IMR-90 (cell line): ENCODE data around the gene TRABD2A. TPM values are rescaled to one million over a fixed set of nuclear protein-coding genes. Genes with fewer than 3 reads are reported as not detected.

Experiments used
- ATAC-seq: fragments of 200-7000 bp; cut with Tn5 transposase; 2 replicates; pipeline ENCODE4 v1.9.1; 2020; ENCODE audit warnings: low read depth, mild to moderate bottlenecking, moderate library complexity
- BruUV-seq: library from RNA; stranded (reverse); fragments of 400-500 nt; replicated peaks from 2 replicates; lab custom pipeline; 2021; lab: Mats Ljungman, UMichigan
- CTCF ChIA-PET: fragments of 300-600 bp; formaldehyde crosslinking; extraction: SDS; loops from one replicate; lab custom pipeline; 2021; ENCODE audit warnings: antibody characterized with exemption; lab: Yijun Ruan, JAX
- POLR2A ChIA-PET: fragments of 300-600 bp; sonication (Branson Sonifier 250); formaldehyde crosslinking; loops from one replicate; lab custom pipeline; 2022; ENCODE audit warnings: antibody characterized with exemption; ENCODE audit not compliant: unreplicated experiment; lab: Charles Lee
- DNase-seq: peaks from one replicate; pipeline ENCODE4 v3.0.0; 2013
- H2AFZ ChIP-seq: replicated peaks from 2 replicates; pipeline ENCODE3; 2013; ENCODE audit warnings: low read length, mild to moderate bottlenecking; ENCODE audit not compliant: poor library complexity
- H2AK5ac ChIP-seq: 2 replicates; pipeline ENCODE4 v1.6.1; 2013; ENCODE audit warnings: low read depth, low read length, inconsistent platforms
- H2AK9ac ChIP-seq: replicated peaks from 2 replicates; pipeline ENCODE3; 2013; ENCODE audit warnings: mild to moderate bottlenecking, low read depth, low read length, moderate library complexity; ENCODE audit not compliant: poor library complexity
- H2BK120ac ChIP-seq: 2 replicates; pipeline ENCODE4 v1.6.1; 2013; ENCODE audit warnings: low read depth, low read length, inconsistent platforms
- H2BK15ac ChIP-seq: 3 replicates; pipeline ENCODE4 v1.6.1; 2013; ENCODE audit warnings: low read depth, low read length, inconsistent platforms
- H2BK20ac ChIP-seq: 2 replicates; pipeline ENCODE4 v1.6.1; 2013; ENCODE audit warnings: low read depth, mild to moderate bottlenecking, inconsistent platforms, low read length, moderate library complexity
- H2BK5ac ChIP-seq: 2 replicates; pipeline ENCODE4 v1.6.1; 2013; ENCODE audit warnings: mild to moderate bottlenecking, low read depth, low read length, inconsistent platforms; ENCODE audit not compliant: poor library complexity, severe bottlenecking
- H3K14ac ChIP-seq: replicated peaks from 2 replicates; pipeline ENCODE4 v1.6.1; 2013; ENCODE audit warnings: low read depth, low read length, inconsistent platforms
- H3K18ac ChIP-seq: 2 replicates; pipeline ENCODE4 v1.6.1; 2013; ENCODE audit warnings: low read depth, low read length, control low read depth
- H3K23ac ChIP-seq: 2 replicates; pipeline ENCODE4 v1.6.1; 2013; ENCODE audit warnings: low read depth, low read length, inconsistent platforms
- H3K27ac ChIP-seq: 2 replicates; pipeline ENCODE4 v1.5.1; 2013; ENCODE audit warnings: mild to moderate bottlenecking, control low read depth, low read length; ENCODE audit not compliant: insufficient read depth
- H3K27me3 ChIP-seq: 2 replicates; pipeline ENCODE4 v1.6.1; 2013; ENCODE audit warnings: low read length; ENCODE audit not compliant: control insufficient read depth, insufficient read depth
- H3K36me3 ChIP-seq: 2 replicates; pipeline ENCODE4 v1.6.1; 2013; ENCODE audit warnings: low read length, mixed read lengths; ENCODE audit not compliant: control insufficient read depth, insufficient read depth
- H3K4ac ChIP-seq: 2 replicates; pipeline ENCODE4 v1.6.1; 2013; ENCODE audit warnings: low read depth, low read length, inconsistent platforms
- H3K4me1 ChIP-seq: 2 replicates; pipeline ENCODE4 v1.6.1; 2013; ENCODE audit warnings: low read length, mixed read lengths; ENCODE audit not compliant: control insufficient read depth, insufficient read depth
- H3K4me2 ChIP-seq: 2 replicates; pipeline ENCODE4 v1.6.1; 2013; ENCODE audit warnings: low read depth, mild to moderate bottlenecking, control low read depth, low read length, moderate library complexity
- H3K4me3 ChIP-seq: 2 replicates; pipeline ENCODE4 v1.5.1; 2013; ENCODE audit warnings: low read depth, mild to moderate bottlenecking, control low read depth, low read length, moderate library complexity; ENCODE audit not compliant: insufficient read depth
- H3K56ac ChIP-seq: 2 replicates; pipeline ENCODE4 v1.6.1; 2013; ENCODE audit warnings: low read length, inconsistent platforms; ENCODE audit not compliant: insufficient read depth; ENCODE audit errors: extremely low read depth
- H3K79me1 ChIP-seq, 2 experiments: 2 replicates each; pipeline ENCODE4 v1.6.1; 2013; ENCODE audit warnings: low read length in 2 of 2, inconsistent platforms in 1 of 2, low read depth in 1 of 2
- H3K9ac ChIP-seq: 2 replicates; pipeline ENCODE4 v1.6.1; 2013; ENCODE audit warnings: low read depth, low read length, control low read depth
- H3K9me1 ChIP-seq: 2 replicates; pipeline ENCODE4 v1.6.1; 2013; ENCODE audit warnings: low read length, inconsistent platforms; ENCODE audit not compliant: insufficient read depth
- H3K9me3 ChIP-seq: 2 replicates; pipeline ENCODE4 v1.6.1; 2013; ENCODE audit warnings: low read length; ENCODE audit not compliant: control insufficient read depth, insufficient read depth
- H4K20me1 ChIP-seq: 2 replicates; pipeline ENCODE4 v1.6.1; 2013; ENCODE audit warnings: low read length, inconsistent platforms; ENCODE audit not compliant: insufficient read depth
- H4K5ac ChIP-seq: 2 replicates; pipeline ENCODE4 v1.6.1; 2013; ENCODE audit warnings: mild to moderate bottlenecking, low read depth, low read length, control low read depth
- H4K8ac ChIP-seq, 2 experiments: 2 replicates each; pipeline ENCODE4 v1.6.1; 2013; ENCODE audit warnings: low read depth in 2 of 2, low read length in 2 of 2, control low read depth in 1 of 2, inconsistent platforms in 1 of 2
- H4K91ac ChIP-seq: 2 replicates; pipeline ENCODE4 v1.6.1; 2013; ENCODE audit warnings: low read depth, low read length, inconsistent platforms; ENCODE audit not compliant: insufficient read depth
- BHLHE40 ChIP-seq: fragments of 150-350 bp; IDR thresholded peaks from 2 replicates; pipeline ENCODE4 v1.6.1; 2016; ENCODE audit warnings: mild to moderate bottlenecking, low read depth, low read length
- CEBPB ChIP-seq: IDR thresholded peaks from 2 replicates; pipeline ENCODE4 v1.6.1; 2012; ENCODE audit warnings: low read depth, low read length, improper control_type of control experiment
- CHD1 ChIP-seq: IDR thresholded peaks from 2 replicates; pipeline ENCODE4 v1.6.1; 2012; ENCODE audit warnings: low read depth, low read length, improper control_type of control experiment
- CTCF ChIP-seq: conservative IDR thresholded peaks from 2 replicates; pipeline ENCODE4 v1.5.1; 2012; ENCODE audit warnings: mild to moderate bottlenecking, low read depth, low read length, improper control_type of control experiment
- FOS ChIP-seq: fragments of 150-350 bp; IDR thresholded peaks from 2 replicates; pipeline ENCODE4 v1.6.1; 2016; ENCODE audit warnings: low read depth, low read length
- MAFK ChIP-seq: IDR thresholded peaks from 2 replicates; pipeline ENCODE4 v1.6.1; 2012; ENCODE audit warnings: low read depth, low read length, improper control_type of control experiment
- MAZ ChIP-seq: IDR thresholded peaks from 2 replicates; pipeline ENCODE4 v1.6.1; 2012; ENCODE audit warnings: low read depth, mild to moderate bottlenecking, low read length, improper control_type of control experiment, moderate library complexity, borderline replicate concordance
- MXI1 ChIP-seq: IDR thresholded peaks from 2 replicates; pipeline ENCODE4 v1.6.1; 2012; ENCODE audit warnings: low read depth, mild to moderate bottlenecking, low read length, moderate library complexity, borderline replicate concordance
- NFE2L2 ChIP-seq: fragments of 150-350 bp; IDR thresholded peaks from 2 replicates; pipeline ENCODE4 v1.6.1; 2016; ENCODE audit warnings: low read depth, mild to moderate bottlenecking, low read length
- POLR2A ChIP-seq: IDR thresholded peaks from 2 replicates; pipeline ENCODE4 v1.6.1; 2012; ENCODE audit warnings: mild to moderate bottlenecking, low read depth, low read length
- RAD21 ChIP-seq: IDR thresholded peaks from 2 replicates; pipeline ENCODE4 v1.6.1; 2012; ENCODE audit warnings: low read length, improper control_type of control experiment
- RCOR1 ChIP-seq: IDR thresholded peaks from 2 replicates; pipeline ENCODE4 v1.6.1; 2012; ENCODE audit warnings: mild to moderate bottlenecking, low read length, improper control_type of control experiment; ENCODE audit not compliant: insufficient replicate concordance
- RFX5 ChIP-seq: IDR thresholded peaks from 2 replicates; pipeline ENCODE4 v1.8.0; 2012; ENCODE audit warnings: low read depth, mild to moderate bottlenecking, low read length, moderate library complexity
- SMC3 ChIP-seq: fragments of 150-350 bp; IDR thresholded peaks from 2 replicates; pipeline ENCODE4 v1.6.1; 2016; ENCODE audit warnings: low read depth, mild to moderate bottlenecking, antibody characterized with exemption, low read length, moderate library complexity
- WGBS, 2 experiments: methylation state at CpG; one replicate each; pipeline versions ENCODE4 v1.1.5 to v1.1.7; 2013; ENCODE audit warnings: missing lambda C conversion rate in 2 of 2; ENCODE audit not compliant: insufficient read length in 1 of 2; ENCODE audit errors: extremely low coverage in 2 of 2; 5-methylcytosine and 5-hydroxymethylcytosine counted together
- dilution Hi-C: fragments of 300-500 bp; cut with HindIII; formaldehyde crosslinking; loops from one replicate; pipeline ENCODE4 v1.14.3; 2018; ENCODE audit warnings: low sequenced_read_pairs; ENCODE audit not compliant: unreplicated experiment
- in situ Hi-C: fragments of 300-500 bp; cut with MboI; formaldehyde crosslinking; loops from 3 replicates; pipeline ENCODE4 v1.14.3; 2019; ENCODE audit warnings: low sequenced_read_pairs, inconsistent platforms, mixed read lengths
- intact Hi-C: fragments of 100-400 bp; cut with micrococcal nuclease; formaldehyde crosslinking; loops from 2 replicates; pipeline ENCODE4 v1.10.0; 2022
- polyA plus RNA-seq, 3 experiments: library from polyadenylated mRNA; depleted of rRNA; stranded (reverse); fragments of >200 nt; gene quantifications; 2 replicates each; pipeline ENCODE4 v1.2.3, GENCODE V29; 2012; ENCODE audit warnings: low replicate concordance in 1 of 3
- total RNA-seq: library from RNA; depleted of rRNA; stranded (reverse); fragments of >200 nt; gene quantifications from 2 replicates; pipeline ENCODE4 v1.2.3, GENCODE V29; 2012
- TF ChIP-seq, protein P1 (sequence below): fragments of 150-350 bp; IDR thresholded peaks from 2 replicates; pipeline ENCODE4 v1.6.1; 2017; ENCODE audit warnings: mild to moderate bottlenecking, antibody characterized with exemption, low read length, low read depth
- TF ChIP-seq, protein P2 (sequence below): fragments of 150-350 bp; IDR thresholded peaks from 2 replicates; pipeline ENCODE4 v1.6.1; 2016; ENCODE audit warnings: low read depth, mild to moderate bottlenecking, low read length, moderate library complexity, borderline replicate concordance

Gene TRABD2A
- total and polyA plus RNA-seq, 2 of the 4 experiments (the other 2 are of a cell fraction), result 17.6 to 20.3 TPM

DNA sequence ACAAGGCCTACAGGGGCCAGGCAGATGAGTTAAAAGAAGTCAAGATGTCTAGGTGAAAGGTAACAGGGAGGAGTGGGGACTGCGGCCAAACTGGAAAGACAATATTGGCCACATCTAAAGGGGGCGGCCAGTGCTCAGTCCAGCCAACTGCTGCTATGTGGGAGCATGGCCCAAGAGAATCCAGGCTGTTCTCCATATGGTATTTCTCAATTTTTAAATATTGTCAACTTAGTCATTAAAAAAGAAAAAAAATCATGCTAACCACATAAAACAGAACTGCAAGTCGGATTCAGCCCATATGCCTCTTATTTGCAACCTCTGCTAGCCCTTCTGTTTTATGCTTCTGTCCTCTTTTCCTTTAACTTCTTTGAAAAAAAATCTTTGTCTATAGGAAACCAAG is 14.8 kb downstream of the TRABD2A start:
- Histone ChIP-seq H2BK15ac (no peak overlapping the region), H4K5ac (no peak overlapping the region), H3K9me1 (peaks cover 5% of the 10 kb centered on the region; the same call in 1 of the 2 replicates), H3K27ac (no peak overlapping the region), H3K14ac (no peak overlapping the region), H3K56ac (no peak overlapping the region), H3K36me3 (peaks cover 6% of the 10 kb centered on the region), H4K20me1 (no peaks in the 10 kb centered on the region; the same call in 1 of the 2 replicates), H2AK9ac (no peak overlapping the region), H4K8ac (no peak overlapping the region; a peak in 1 of 4 replicates), H3K23ac (no peak overlapping the region), H2BK20ac (no peak overlapping the region), H3K9ac (no peak overlapping the region), H2BK5ac (no peak overlapping the region), H2BK120ac (no peak overlapping the region), H3K18ac (no peak overlapping the region), H4K91ac (no peak overlapping the region), H3K4me1 (peaks cover 2% of the 10 kb centered on the region; the same call in 1 of the 2 replicates), H2AFZ (no peak overlapping the region), H3K27me3 (no peaks in the 10 kb centered on the region), H3K4me3 (no peak overlapping the region), H3K4me2 (no peak overlapping the region; the same call in 1 of the 2 replicates), H3K79me1 (peaks cover 28 to 34% of the 10 kb centered on the region in 2 experiments; a peak in 3 of 4 replicates), H2AK5ac (peak overlapping the region; percentile 4; the same call in 1 of the 2 replicates), H3K4ac (no peak overlapping the region), H3K9me3 (no peaks in the 10 kb centered on the region)
- in situ Hi-C loops, result loop anchor here (25.0 kb wide), 1 partner anchor 829 kb away; no protein-coding TSS in a partner anchor
- POLR2A ChIA-PET, result no interaction called here
- dilution Hi-C loops, result no loop called here
- WGBS, 2 experiments, result no CpG with 5 or more reads among the region's 3 CpGs
- no TSS peak for BruUV-seq
- DNase-seq, result peak; percentile 38
- CTCF ChIA-PET, result interaction anchor here (1.1 kb wide), 1 partner anchor 24 kb away, joined by 3 read pairs; no protein-coding TSS in a partner anchor
- peak; percentile 49 for ATAC-seq
- intact Hi-C loops, result loop anchor here (5.0 kb wide), 1 partner anchor 369 kb away; no protein-coding TSS in a partner anchor
- TF ChIP-seq SMC3 (no peak), POLR2A (no peak), RCOR1 (no peak), FOS (no peak), RFX5 (no peak), MAZ (no peak), MAFK (no peak), CTCF (no peak), BHLHE40 (no peak), CHD1 (no peak), RAD21 (no peak), CEBPB (no peak), NFE2L2 (no peak), MXI1 (no peak)
- TF ChIP-seq, protein P1, sequence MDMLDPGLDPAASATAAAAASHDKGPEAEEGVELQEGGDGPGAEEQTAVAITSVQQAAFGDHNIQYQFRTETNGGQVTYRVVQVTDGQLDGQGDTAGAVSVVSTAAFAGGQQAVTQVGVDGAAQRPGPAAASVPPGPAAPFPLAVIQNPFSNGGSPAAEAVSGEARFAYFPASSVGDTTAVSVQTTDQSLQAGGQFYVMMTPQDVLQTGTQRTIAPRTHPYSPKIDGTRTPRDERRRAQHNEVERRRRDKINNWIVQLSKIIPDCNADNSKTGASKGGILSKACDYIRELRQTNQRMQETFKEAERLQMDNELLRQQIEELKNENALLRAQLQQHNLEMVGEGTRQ, result no peak
- TF ChIP-seq, protein P2, sequence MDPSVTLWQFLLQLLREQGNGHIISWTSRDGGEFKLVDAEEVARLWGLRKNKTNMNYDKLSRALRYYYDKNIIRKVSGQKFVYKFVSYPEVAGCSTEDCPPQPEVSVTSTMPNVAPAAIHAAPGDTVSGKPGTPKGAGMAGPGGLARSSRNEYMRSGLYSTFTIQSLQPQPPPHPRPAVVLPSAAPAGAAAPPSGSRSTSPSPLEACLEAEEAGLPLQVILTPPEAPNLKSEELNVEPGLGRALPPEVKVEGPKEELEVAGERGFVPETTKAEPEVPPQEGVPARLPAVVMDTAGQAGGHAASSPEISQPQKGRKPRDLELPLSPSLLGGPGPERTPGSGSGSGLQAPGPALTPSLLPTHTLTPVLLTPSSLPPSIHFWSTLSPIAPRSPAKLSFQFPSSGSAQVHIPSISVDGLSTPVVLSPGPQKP, result no peak
